ENCODE measurements around the gene CDIPT. TPM values are rescaled to one million over a fixed set of nuclear protein-coding genes. Genes with fewer than 3 reads are reported as not detected.
A peak's percentile ranks its signal among the peaks of the same experiment; 100 is the strongest.

Gene CDIPT
- total and polyA plus RNA-seq, 2 of the 13 experiments (the other 11 are each of a cell fraction or from before 2014, with no cell fraction given): 54.9 to 97.5 TPM

GRCh38 chr16:29862884-29863668 is at the start of gene CDIPT (continued):
- TF ChIP-seq, protein P1, sequence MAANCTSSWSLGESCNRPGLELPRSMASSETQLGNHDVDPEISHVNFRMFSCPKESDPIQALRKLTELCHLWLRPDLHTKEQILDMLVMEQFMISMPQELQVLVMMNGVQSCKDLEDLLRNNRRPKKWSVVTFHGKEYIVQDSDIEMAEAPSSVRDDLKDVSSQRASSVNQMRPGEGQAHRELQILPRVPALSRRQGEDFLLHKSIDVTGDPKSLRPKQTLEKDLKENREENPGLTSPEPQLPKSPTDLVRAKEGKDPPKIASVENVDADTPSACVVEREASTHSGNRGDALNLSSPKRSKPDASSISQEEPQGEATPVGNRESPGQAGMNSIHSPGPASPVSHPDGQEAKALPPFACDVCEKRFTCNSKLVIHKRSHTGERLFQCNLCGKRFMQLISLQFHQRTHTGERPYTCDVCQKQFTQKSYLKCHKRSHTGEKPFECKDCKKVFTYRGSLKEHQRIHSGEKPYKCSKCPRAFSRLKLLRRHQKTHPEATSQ (CRISPR knock-in tag; IDR thresholded peaks at IDR 0.05; ENCODE audit: borderline replicate concordance): peak; percentile 79; the same call in 1 of the 2 replicates
- peak; percentile 78 for TF ChIP-seq CEBPB (IDR thresholded peaks at IDR 0.05; ENCODE audit: borderline replicate concordance, low read depth, low read length)
- TF ChIP-seq, protein P2, sequence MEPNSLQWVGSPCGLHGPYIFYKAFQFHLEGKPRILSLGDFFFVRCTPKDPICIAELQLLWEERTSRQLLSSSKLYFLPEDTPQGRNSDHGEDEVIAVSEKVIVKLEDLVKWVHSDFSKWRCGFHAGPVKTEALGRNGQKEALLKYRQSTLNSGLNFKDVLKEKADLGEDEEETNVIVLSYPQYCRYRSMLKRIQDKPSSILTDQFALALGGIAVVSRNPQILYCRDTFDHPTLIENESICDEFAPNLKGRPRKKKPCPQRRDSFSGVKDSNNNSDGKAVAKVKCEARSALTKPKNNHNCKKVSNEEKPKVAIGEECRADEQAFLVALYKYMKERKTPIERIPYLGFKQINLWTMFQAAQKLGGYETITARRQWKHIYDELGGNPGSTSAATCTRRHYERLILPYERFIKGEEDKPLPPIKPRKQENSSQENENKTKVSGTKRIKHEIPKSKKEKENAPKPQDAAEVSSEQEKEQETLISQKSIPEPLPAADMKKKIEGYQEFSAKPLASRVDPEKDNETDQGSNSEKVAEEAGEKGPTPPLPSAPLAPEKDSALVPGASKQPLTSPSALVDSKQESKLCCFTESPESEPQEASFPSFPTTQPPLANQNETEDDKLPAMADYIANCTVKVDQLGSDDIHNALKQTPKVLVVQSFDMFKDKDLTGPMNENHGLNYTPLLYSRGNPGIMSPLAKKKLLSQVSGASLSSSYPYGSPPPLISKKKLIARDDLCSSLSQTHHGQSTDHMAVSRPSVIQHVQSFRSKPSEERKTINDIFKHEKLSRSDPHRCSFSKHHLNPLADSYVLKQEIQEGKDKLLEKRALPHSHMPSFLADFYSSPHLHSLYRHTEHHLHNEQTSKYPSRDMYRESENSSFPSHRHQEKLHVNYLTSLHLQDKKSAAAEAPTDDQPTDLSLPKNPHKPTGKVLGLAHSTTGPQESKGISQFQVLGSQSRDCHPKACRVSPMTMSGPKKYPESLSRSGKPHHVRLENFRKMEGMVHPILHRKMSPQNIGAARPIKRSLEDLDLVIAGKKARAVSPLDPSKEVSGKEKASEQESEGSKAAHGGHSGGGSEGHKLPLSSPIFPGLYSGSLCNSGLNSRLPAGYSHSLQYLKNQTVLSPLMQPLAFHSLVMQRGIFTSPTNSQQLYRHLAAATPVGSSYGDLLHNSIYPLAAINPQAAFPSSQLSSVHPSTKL (CRISPR knock-in tag; IDR thresholded peaks at IDR 0.05): peak; percentile 37
- TF ChIP-seq ZNF468 (CRISPR knock-in tag; IDR thresholded peaks at IDR 0.05): 0 out of 2 replicates have a peak, but pooled peaks have one; percentile 57
- peak; percentile 72 for TF ChIP-seq ZNF564 (CRISPR knock-in tag; IDR thresholded peaks at IDR 0.05)
- peak; percentile 86 for TF ChIP-seq DRAP1 (CRISPR knock-in tag; IDR thresholded peaks at IDR 0.05)
- TF ChIP-seq PAF1 (CRISPR knock-in tag; IDR thresholded peaks at IDR 0.05): no peak
- peak; percentile 22; the same call in 1 of the 2 replicates for TF ChIP-seq BRD4 (CRISPR knock-in tag; IDR thresholded peaks at IDR 0.05)
- TF ChIP-seq ZNF446 (CRISPR knock-in tag; IDR thresholded peaks at IDR 0.05): 0 out of 2 replicates have a peak, but pooled peaks have one; percentile 26
- TF ChIP-seq ZSCAN22 (CRISPR knock-in tag; IDR thresholded peaks at IDR 0.05): no peak
- no peak; the same call in 1 of the 2 replicates for TF ChIP-seq ZNF230 (CRISPR knock-in tag; IDR thresholded peaks at IDR 0.05)
- TF ChIP-seq ZFAT (CRISPR knock-in tag; conservative IDR thresholded peaks at IDR 0.05): no peak
- TF ChIP-seq JDP2 (CRISPR knock-in tag; IDR thresholded peaks at IDR 0.05; ENCODE audit: borderline replicate concordance): no peak
- peak; percentile 53; the same call in 1 of the 2 replicates for TF ChIP-seq ZNF510 (CRISPR knock-in tag; IDR thresholded peaks at IDR 0.05; ENCODE audit: low read depth)
- no peak for TF ChIP-seq MTF2 (CRISPR knock-in tag; IDR thresholded peaks at IDR 0.05; ENCODE audit: borderline replicate concordance)
- peak; percentile 28; the same call in 1 of the 2 replicates for TF ChIP-seq HNRNPL (IDR thresholded peaks at IDR 0.05; ENCODE audit: low read depth, low read length)
- TF ChIP-seq REPIN1 (CRISPR knock-in tag; IDR thresholded peaks at IDR 0.05; ENCODE audit: borderline replicate concordance, low read depth): peak; percentile 77
- TF ChIP-seq, protein P3, sequence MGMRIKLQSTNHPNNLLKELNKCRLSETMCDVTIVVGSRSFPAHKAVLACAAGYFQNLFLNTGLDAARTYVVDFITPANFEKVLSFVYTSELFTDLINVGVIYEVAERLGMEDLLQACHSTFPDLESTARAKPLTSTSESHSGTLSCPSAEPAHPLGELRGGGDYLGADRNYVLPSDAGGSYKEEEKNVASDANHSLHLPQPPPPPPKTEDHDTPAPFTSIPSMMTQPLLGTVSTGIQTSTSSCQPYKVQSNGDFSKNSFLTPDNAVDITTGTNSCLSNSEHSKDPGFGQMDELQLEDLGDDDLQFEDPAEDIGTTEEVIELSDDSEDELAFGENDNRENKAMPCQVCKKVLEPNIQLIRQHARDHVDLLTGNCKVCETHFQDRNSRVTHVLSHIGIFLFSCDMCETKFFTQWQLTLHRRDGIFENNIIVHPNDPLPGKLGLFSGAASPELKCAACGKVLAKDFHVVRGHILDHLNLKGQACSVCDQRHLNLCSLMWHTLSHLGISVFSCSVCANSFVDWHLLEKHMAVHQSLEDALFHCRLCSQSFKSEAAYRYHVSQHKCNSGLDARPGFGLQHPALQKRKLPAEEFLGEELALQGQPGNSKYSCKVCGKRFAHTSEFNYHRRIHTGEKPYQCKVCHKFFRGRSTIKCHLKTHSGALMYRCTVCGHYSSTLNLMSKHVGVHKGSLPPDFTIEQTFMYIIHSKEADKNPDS (CRISPR knock-in tag; IDR thresholded peaks at IDR 0.05): no peak
- no peak; the same call in 1 of the 2 replicates for TF ChIP-seq ZFP37 (CRISPR knock-in tag; IDR thresholded peaks at IDR 0.05; ENCODE audit: borderline replicate concordance)
- no peak for TF ChIP-seq ZNF263 (CRISPR knock-in tag; IDR thresholded peaks at IDR 0.05)
